Stomach (tissue), 9 donors: Measurements from ENCODE around the gene CELA2A. TPM values are rescaled to one million over a fixed set of nuclear protein-coding genes. Genes with fewer than 3 reads are reported as not detected.
"Not testable (repeated sequence)": the region's sequence is repeated elsewhere in the genome, so short reads cannot be mapped to it uniquely, and the experiment has no call there.

Source experiments
- DNase-seq, 2 donors: peaks; one replicate each; pipeline versions ENCODE4 v3.0.0 to v3.0.0-alpha.2; 2013 to 2019
- H3K27ac ChIP-seq, 5 donors: fragments of 200-600 bp in 4 of 5; sonication (generic) in 4 of 5; one replicate each; pipeline ENCODE4 v1.5.1; 2013 to 2019; ENCODE audit warnings: mild to moderate bottlenecking in 1 of 5, moderate library complexity in 1 of 5
- H3K27me3 ChIP-seq, 3 donors: fragments of 200-600 bp; sonication (generic); one replicate each; pipeline ENCODE4 v1.5.1; 2017 to 2019; ENCODE audit warnings: mixed run types in 1 of 3
- H3K36me3 ChIP-seq, 4 donors: fragments of 200-600 bp; sonication (generic); 1 replicate in 3 of 4; 2 replicates in 1 of 4; pipeline ENCODE4 v1.5.1; 2016 to 2019
- H3K4me1 ChIP-seq, 4 donors: fragments of 200-600 bp; sonication (generic); one replicate each; pipeline ENCODE4 v1.5.1; 2016 to 2019
- H3K4me3 ChIP-seq, 4 donors: fragments of 200-600 bp; sonication (generic) in 3 of 4; one replicate each; pipeline ENCODE4 v1.5.1; 2016 to 2019; ENCODE audit warnings: mild to moderate bottlenecking in 1 of 4
- H3K9me3 ChIP-seq, 4 donors: fragments of 200-600 bp; sonication (generic); one replicate each; pipeline ENCODE4 v1.5.1; 2016 to 2019
- EP300 ChIP-seq: sonication (generic); formaldehyde crosslinking; IDR thresholded peaks from one replicate; pipeline ENCODE4 v1.6.1; 2017; ENCODE audit warnings: antibody characterized with exemption
- POLR2A ChIP-seq, 4 donors: fragments of 450-650 bp; IDR thresholded peaks; one replicate each; pipeline ENCODE4 v1.6.1; 2016; ENCODE audit warnings: antibody characterized with exemption in 4 of 4, control low read depth in 2 of 4, mild to moderate bottlenecking in 1 of 4, moderate library complexity in 1 of 4
- POLR2AphosphoS5 ChIP-seq, 3 donors: sonication (generic); formaldehyde crosslinking; IDR thresholded peaks; one replicate each; pipeline ENCODE4 v1.6.1; 2016; ENCODE audit warnings: antibody characterized with exemption in 3 of 3
- WGBS, 5 donors: extraction: QIAGEN DNeasy Blood & Tissue Kit in 3 of 5; methylation state at CpG; one replicate each; pipeline versions ENCODE4 v1.1.5 to v1.1.7; 2013 to 2018; 5-methylcytosine and 5-hydroxymethylcytosine counted together
- intact Hi-C: fragments of 100-400 bp; cut with DNase I; formaldehyde crosslinking; loops from one replicate; pipeline ENCODE4 v1.15.1; 2023; ENCODE audit warnings: low total_unique reads
- polyA plus RNA-seq, 3 donors: library from polyadenylated mRNA; stranded (reverse); fragments of 200-250 nt; gene quantifications; one replicate each; pipeline ENCODE4 v1.2.3, GENCODE V29; 2013
- total RNA-seq, 5 donors: library from RNA; depleted of rRNA; stranded (reverse); fragments of >200 nt; gene quantifications; one replicate each; pipeline versions ENCODE4 v1.1.0 to v1.2.3, GENCODE V29; 2014 to 2016
- TF ChIP-seq, protein P1 (sequence below), 7 experiments: fragments of 450-650 bp in 4 of 7; fragments of 200-600 bp in 3 of 7; sonication (generic) in 3 of 7; IDR thresholded peaks; one replicate each; pipeline ENCODE4 v1.5.1; 2016 to 2019; ENCODE audit warnings: antibody characterized with exemption in 7 of 7, control low read depth in 2 of 7, mild to moderate bottlenecking in 1 of 7
- donor health status: healthy with polysubstance abuse.
- donor health status: Bipolar disorder and iron deficiency.
- donor health status: healthy.

CELA2A gene
- total and polyA plus RNA-seq, 8 donors: 0.43 to 3.1 (median 1.1) TPM; not detected in 4

DNA sequence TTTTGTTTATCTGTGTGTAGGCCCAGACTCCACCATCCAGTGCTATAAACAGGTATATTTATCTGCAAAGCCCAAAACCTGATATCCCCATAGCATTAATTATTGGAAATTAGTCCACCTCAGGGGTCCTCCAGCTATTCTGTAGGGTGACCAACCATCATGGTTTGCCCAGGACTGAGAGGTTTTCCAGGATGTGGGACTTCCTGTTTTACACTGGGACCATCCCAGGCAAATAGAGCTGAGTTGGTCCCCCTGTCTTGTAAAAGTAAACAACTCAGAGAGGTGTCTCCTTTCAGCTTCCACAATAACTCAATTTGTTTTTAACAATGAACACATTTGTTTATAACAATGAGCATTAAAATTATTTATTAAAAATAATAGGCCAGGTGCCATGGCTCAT, 11.6 kb downstream of the CELA2A start:
- no peak overlapping the region for H3K4me3 ChIP-seq
- H3K27ac ChIP-seq: no peak overlapping the region
- no peak for DNase-seq
- TF ChIP-seq POLR2A (IDR thresholded peaks at IDR 0.05) (no peak), POLR2AphosphoS5 (IDR thresholded peaks at IDR 0.05) (no peak), EP300 (no peak)
- TF ChIP-seq, protein P1, sequence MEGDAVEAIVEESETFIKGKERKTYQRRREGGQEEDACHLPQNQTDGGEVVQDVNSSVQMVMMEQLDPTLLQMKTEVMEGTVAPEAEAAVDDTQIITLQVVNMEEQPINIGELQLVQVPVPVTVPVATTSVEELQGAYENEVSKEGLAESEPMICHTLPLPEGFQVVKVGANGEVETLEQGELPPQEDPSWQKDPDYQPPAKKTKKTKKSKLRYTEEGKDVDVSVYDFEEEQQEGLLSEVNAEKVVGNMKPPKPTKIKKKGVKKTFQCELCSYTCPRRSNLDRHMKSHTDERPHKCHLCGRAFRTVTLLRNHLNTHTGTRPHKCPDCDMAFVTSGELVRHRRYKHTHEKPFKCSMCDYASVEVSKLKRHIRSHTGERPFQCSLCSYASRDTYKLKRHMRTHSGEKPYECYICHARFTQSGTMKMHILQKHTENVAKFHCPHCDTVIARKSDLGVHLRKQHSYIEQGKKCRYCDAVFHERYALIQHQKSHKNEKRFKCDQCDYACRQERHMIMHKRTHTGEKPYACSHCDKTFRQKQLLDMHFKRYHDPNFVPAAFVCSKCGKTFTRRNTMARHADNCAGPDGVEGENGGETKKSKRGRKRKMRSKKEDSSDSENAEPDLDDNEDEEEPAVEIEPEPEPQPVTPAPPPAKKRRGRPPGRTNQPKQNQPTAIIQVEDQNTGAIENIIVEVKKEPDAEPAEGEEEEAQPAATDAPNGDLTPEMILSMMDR (IDR thresholded peaks at IDR 0.05): no peak
- H3K4me1 ChIP-seq: peaks cover 0 to 6% (median 0%) of the 10 kb centered on the region in 4 donors
- intact Hi-C loops: no loop called here
- H3K9me3 ChIP-seq: no peaks in the 10 kb centered on the region
- no peaks in the 10 kb centered on the region for H3K27me3 ChIP-seq
- no peaks in the 10 kb centered on the region for H3K36me3 ChIP-seq

DNA sequence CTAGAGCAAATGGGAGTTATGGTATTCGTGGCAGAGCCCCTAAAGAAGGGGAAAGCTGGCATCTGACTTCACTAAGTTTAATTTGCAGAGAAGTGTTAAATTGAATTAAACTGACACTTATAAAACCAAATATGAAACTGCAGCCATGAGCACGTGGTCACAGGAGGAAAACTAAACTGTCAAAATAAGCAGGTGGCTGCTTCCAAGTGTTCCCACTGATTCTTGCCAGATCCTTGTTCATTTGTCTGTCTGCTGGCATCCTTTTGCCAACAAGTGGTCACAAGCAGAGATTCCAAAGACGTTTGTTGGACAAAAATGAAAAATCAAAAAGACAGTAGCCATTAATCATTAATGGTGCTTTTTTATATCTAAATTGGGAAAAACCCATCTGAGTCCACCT, 12.8 kb downstream of the CELA2A start:
- WGBS, 5 donors: 38 to 61% (median 55%) methylated on average over 3 of the region's 3 CpGs
- intact Hi-C loops: no loop called here
- Histone ChIP-seq H3K9me3 (no peaks in the 10 kb centered on the region), H3K4me1 (peaks cover 0 to 6% (median 0%) of the 10 kb centered on the region in 4 donors), H3K27me3 (no peaks in the 10 kb centered on the region), H3K36me3 (no peaks in the 10 kb centered on the region), H3K4me3 (no peak overlapping the region), H3K27ac (no peak overlapping the region)
- TF ChIP-seq EP300 (no peak), POLR2AphosphoS5 (IDR thresholded peaks at IDR 0.05) (no peak), POLR2A (IDR thresholded peaks at IDR 0.05) (no peak)
- TF ChIP-seq, protein P1 (IDR thresholded peaks at IDR 0.05): no peak
- DNase-seq: no peak

DNA sequence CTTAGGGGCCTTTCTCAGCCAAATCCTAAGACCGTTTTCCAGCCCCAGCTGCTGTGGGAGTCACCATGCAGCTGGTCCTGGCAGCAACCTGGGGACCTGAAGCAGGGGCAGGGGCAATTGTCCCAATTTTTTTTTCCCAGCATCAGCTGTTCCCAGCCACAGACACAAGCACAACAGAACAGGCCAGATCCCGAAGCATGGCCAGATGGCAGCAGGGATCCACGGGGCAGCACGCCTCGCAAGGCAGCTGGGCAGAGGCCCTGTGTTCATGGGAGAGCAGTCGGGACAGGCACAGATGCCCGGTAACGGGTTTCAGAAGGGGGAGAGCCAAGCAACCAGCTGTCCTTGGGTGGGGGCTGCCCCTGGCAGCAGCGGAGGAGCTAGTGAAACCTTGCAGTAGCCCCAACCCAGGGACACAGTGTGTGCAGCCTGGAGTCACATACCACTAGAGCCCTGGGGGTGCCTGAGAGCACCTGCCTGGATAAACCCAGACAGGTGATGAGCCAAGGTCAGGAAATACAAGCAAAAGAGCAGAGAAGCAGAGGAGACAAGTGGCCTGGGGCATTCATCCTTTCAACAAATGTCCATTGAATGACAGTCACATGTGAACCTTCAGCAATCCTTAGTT, 13.4 kb downstream of the CELA2A start:
- H3K9me3 ChIP-seq, H3K36me3 ChIP-seq, H3K27me3 ChIP-seq, H3K4me1 ChIP-seq, H3K4me3 ChIP-seq, H3K27ac ChIP-seq, intact Hi-C loops: not testable (repeated sequence)
- WGBS, 5 donors: 74 to 92% (median 85%) methylated on average over 7 to 9 of the region's 9 CpGs
- peak in 1 of 2 donors; percentile 30 for DNase-seq

DNA sequence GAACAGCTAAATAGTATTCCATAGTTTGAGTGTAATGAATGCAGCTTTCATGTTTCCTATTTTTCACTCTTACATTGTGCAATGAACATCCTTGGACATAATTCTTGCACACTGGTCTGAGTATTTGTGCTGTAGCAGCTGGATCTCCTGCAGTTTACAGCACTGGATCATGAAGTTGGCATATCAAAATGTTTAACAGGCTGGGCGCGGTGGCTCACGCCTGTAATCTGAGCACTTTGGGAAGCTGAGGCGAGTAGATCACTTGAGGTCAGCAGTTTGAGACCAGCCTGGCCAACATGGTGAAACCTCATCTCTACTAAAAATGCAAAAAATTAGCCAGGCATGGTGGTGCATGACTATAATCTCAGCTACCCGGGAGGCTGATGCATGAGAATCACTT, 14.5 kb downstream of the CELA2A start:
- H3K4me1 ChIP-seq, H3K27me3 ChIP-seq, H3K9me3 ChIP-seq, DNase-seq, intact Hi-C loops, H3K4me3 ChIP-seq, H3K27ac ChIP-seq, H3K36me3 ChIP-seq: not testable (repeated sequence)
- 88 to 98% (median 91%) methylated on average over 5 of the region's 5 CpGs for WGBS, 5 donors

DNA sequence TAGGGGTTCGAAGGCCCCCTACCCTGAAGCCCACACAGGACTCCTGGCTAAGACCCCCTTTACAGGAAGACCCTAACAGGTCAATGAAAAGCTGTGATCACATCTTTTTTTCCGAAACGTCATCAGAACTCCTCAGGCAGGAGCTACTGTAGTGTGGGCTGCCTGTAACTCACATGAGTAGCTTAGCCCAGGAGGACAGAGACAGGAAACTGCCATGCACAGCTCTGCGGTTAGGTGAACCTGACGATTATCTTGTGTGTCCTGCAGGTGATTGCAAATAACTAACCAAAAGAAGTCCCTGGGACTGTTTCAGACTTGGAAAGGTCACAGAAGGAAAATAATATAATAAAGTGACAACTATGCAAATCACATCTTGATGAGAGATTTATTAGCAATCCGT, 15.2 kb downstream of the CELA2A start:
- intact Hi-C loops, H3K9me3 ChIP-seq, H3K27me3 ChIP-seq, DNase-seq, H3K27ac ChIP-seq, H3K4me3 ChIP-seq, H3K36me3 ChIP-seq, H3K4me1 ChIP-seq: not testable (repeated sequence)
- WGBS, 5 donors: 76 to 85% (median 77%) methylated on average over 6 of the region's 6 CpGs

DNA sequence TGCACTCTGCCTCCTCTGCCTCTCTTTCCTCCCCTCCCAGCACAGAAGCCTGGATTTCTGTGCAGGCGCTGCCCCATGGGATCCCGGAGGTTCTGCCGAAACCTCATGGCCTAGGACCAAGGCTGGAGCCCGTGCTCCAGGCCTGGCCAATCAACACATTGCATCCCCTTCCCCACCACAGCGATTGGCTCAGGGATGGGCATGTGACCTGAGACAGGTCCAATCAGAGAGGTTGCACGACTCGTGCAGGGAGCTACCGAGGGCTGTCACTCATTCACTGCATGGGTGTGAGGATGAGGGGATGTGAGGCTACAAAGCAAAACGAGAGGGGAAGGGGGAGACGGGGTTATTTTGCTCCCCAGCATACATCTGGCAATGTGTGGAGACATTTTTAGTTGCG, 16.1 kb downstream of the CELA2A start:
- TF ChIP-seq POLR2A (IDR thresholded peaks at IDR 0.05) (no peak), POLR2AphosphoS5 (IDR thresholded peaks at IDR 0.05) (no peak), EP300 (no peak)
- TF ChIP-seq, protein P1 (IDR thresholded peaks at IDR 0.05): no peak
- Histone ChIP-seq H3K27me3 (no peaks in the 10 kb centered on the region), H3K36me3 (no peaks in the 10 kb centered on the region), H3K4me1 (peaks cover 0 to 6% (median 0%) of the 10 kb centered on the region in 4 donors), H3K9me3 (no peaks in the 10 kb centered on the region), H3K27ac (no peak overlapping the region), H3K4me3 (no peak overlapping the region)
- intact Hi-C loops: no loop called here
- 86 to 100% (median 89%) methylated on average over 5 to 11 of the region's 11 CpGs for WGBS, 5 donors
- DNase-seq: no peak
